ENCODE data around the gene CHMP6.
A peak's percentile ranks its signal among the peaks of the same experiment; 100 is the strongest.

CHMP6 gene

DNA sequence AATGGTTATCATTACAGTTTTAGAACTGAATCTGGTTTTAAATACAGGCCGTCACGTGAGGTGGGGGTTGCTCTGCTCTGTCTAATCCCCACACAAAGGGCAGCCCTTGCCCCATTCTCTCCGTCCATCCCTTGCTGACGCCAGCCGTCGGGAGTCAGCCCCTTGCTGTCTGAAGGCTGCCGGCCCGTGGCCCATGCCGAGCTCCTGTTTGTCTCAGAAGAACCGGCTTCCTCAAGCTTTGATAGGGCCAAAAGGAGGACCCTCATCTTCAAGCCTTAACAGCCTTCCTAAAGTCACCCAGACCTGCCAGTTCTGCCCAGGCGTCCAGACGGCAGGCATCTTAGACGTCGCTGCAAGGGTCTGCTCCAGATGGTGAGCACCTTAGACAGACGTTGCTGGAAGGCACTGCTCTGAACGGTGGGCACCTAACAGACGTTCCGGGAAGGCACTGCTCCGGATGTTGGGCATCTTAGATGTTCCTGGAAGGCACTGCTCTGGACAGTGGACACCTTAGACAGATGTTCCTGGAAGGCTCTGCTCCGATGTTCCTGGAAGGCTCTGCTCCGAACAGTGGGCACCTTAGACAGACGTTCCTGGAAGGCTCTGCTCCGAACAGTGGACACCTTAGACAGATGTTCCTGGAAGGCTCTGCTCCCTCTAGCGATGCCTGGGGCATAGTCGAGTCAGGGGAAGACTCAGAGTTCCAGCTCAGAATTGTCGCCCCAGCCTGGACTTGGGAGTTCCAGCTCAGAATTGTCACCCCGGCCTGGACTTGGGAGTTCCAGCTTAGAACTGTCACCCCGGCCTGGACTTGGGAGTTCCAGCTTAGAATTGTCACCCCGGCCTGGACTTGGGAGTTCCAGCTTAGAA, 35.1 kb upstream of the CHMP6 start:
- no peak for DNase-seq

DNA sequence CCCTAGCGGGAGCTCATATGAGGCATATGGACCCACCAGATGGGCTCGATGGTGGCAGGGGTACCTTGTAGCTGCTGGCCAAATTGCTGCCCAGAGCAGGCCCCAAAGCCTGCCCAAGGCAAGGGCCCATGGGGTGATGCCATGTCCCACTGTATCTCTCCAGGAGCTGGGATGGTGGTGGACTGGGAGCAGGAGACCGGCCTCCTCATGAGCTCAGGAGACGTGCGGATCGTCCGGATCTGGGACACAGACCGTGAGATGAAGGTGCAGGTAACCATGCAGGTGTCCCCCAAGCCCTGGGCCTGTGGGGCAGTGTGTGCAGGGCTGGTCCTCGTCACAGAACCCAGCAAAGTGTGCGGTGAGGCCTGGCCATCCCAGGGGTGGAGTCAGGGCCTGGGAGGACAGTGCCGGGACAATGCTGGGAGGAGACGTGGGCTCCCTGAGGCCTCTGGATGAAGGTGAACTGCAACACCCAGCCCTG, 34.1 kb upstream of the CHMP6 start:
- DNase-seq = no peak

DNA sequence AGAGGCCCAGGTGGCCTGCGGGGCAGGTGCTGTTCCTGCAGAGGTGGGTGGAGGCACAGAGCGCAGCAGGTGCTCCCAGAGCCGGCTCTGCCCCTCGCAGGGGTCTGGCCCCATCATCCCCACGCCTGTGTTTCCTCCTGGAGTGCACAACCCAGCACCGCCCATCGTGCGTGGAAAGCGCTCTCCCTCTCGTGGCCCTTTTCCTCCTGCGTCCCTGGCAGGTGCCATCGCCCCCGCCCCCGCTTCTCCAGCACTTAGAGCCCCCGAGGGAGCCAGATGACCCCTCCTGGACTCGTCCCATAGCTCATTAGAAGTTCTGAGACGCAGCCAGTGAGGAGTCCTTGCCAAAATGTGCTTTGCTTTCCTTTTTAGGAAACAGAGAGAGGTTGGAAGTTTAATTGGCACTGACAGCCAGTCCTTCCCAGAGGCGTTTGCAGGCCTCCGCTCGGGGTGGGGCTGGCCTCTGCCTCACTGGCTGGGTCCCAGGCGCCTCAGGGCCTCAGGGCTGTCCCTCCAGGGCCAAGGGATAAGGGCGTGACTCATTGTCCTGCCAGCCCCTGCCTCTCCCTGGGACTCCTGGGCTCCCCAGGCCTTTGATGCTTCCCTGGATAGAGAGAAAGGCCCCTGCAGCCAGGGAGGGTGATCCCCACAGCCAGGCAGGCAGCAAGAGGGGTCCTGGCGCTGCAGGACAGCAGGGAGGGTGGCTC, 32.2 kb upstream of the CHMP6 start:
- DNase-seq = no peak

DNA sequence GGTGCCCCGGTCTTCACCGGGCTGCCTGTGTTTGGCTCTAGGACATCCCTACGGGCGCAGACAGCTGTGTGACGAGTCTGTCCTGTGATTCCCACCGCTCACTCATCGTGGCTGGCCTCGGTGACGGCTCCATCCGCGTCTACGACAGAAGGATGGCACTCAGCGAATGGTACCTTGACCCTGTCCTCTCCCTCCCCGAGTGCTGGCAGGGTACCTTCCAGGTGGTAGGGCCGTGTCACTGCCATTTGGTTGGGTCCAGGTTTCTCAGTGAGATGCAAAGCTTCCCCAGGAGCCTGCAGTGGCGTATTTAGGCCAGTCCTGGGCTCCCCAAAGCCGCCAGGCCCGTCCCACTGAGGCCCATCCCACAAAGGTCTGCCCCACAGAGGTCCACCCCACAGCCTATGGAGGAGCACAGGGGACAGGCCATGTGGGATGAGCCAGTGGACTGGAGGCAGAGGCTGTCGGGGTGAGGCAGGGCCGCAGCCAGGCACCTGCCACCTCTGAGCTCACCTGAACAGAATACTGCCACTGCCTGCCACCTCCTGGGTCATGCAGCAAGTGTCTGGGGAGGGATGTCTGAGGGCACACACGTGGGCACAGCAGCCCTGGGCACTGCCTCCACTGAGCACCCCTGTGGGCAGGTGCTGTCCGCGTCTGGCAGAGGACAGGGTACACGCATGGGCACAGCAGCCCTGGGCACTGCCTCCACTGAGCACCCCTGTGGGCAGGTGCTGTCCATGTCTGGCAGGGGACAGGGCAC, 31.4 kb upstream of the CHMP6 start:
- DNase-seq = no peak

DNA sequence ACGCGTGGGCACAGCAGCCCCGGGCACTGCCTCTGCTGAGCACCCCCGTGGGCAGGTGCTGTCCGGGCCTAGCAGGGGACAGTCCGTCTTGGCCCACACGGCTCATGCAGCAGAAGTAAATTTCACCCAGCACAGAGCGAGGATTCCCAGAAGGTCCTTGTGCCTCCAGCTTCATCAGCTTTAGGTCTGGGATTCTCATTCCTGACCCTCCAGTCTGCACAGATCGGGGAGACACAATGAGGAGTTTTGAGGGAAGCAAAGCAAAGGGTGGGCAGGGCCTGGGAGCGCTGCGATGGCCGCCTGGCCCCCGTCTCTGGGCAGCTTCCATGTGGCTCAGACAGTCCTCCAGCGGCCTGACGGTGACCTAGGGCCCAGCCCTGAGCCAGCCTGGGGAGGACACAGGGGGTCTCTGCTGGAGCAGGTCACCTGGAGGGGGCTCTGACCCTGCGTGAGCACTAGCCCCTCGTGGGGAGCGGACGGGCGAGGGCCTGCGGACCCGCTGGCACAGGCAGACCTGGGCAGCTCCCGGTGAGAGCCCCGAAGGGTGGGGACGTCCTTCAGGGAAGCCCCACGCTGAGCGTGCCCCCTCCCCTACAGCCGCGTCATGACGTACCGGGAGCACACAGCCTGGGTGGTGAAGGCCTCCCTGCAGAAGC, 30.7 kb upstream of the CHMP6 start:
- DNase-seq = no peak

DNA sequence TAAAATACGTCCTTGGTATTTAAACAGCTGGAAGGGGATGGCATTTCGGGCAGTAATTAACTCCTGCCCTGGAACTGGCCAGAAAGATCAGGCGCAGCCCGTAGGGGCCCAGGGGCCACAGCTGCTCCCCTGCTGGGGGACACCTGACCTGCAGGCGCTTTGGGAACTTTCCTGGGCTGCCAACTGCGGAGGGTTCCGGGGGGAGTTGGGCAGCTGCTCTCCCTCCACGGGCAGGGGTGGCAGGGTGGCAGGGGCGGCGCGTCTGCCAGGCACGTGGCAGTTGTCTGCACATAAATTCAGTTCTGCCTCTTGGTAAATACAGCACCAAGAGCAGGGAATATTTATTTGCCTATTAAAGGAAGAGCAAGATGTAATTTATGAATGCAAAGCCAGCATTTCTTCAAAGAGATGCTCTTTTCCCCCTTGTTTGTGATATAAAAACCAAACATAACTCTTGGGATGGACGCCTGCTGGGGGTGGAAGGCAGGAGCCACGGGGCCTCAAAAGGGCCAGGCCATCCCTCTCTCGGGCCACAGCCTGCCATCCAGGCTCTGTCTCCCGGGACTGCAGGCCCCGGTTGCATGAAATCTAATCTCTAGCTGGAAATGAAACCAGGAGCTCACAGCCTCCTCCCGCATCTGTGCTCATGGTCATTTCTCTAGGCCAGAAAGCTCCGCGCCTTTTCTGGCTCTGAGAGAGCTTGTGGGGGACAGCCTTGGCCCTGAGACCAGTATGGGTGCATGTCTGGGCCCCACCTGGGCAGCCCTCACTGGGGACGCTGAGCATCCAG, 29.9 kb upstream of the CHMP6 start:
- DNase-seq = no peak

DNA sequence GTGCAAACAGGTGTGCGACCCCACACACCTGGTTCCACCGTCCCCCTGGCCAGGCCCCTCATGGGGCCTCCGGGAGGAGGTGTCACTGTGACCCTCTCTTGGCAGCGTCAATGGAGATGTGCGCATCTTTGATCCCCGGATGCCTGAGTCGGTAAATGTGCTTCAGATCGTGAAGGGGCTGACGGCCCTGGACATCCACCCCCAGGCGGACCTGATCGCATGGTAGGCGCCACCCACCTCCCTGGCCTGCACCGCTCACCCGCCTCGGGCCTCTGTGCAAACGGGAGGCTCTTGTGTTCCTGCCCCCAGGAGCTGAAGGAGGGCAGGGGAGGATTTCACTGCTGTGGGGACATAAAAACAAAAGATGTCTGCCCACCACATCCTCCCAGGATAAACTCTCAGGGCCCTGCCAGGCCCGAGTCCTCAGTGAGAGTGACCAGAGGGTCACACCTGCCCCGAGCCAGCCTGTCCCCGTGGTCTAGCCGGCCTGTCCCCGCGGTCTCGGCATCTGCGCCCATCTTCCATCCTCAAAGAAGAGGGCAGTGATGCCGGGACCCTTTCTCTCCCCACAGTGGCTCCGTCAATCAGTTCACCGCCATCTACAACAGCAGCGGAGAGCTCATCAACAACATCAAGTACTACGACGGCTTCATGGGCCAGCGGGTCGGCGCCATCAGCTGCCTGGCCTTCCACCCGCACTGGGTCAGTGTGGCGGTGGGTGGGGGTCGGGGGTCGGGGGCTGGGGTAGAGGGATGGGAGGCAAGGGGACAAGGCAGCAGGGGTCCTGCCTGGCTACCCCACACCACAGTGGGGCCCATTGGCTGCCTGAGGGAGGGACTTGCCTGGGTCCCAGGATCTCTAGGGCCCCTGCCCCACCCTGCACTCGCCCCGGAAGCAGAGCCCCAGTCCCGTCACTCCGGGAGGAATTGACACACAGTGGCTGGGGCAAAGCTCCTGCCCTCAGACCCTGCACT, 29.0 kb upstream of the CHMP6 start:
- DNase-seq = no peak

DNA sequence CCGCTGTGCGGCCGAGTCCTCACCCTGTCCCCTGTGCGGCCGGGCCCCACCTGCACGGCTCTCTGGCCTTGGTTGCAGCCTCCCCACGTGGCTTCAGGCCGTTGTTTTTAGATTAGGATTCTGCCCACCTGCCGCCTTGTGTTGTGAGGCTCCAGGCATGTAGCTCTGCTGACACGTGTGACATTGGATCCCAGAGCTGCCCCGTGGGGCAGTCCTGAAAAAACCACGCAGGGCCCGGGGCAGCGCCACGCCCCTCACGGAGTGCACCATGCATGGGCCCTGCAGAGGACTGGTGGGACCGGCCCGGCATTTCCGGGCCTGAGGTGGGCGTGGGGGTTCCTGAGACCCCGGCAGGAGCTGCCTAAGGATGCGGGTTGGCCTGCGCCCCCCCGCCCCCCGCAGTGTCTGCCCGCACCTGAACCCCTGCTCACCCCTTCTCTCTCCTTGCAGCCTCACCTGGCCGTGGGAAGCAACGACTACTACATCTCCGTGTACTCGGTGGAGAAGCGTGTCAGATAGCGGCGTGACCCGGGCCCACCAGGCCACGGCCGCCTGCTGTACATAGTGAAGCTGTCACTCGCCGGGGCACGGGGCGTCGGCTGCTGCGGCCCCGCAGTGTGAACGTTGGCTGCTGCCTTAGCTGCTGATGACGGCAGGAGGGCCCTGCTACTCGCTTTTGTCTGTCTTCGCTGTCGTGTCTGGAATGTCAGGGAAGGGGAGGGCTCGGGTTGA, 27.7 kb upstream of the CHMP6 start:
- no peak for DNase-seq

DNA sequence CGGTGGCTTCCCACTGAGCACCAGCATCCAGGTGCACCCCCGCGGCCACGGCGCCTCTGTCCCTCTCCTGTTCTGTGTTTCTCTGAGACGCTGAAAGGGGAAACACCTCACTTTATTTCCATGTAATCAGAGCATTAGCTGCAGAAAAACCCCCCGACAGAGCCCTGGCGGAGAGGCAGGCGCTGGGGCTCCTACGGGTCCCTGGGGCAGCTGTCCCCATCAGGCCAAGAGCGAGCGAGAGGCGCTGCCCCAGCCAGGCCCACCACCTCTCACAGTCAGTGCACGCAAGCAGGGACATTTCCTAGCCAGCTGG, 27.1 kb upstream of the CHMP6 start:
- no peak for DNase-seq

DNA sequence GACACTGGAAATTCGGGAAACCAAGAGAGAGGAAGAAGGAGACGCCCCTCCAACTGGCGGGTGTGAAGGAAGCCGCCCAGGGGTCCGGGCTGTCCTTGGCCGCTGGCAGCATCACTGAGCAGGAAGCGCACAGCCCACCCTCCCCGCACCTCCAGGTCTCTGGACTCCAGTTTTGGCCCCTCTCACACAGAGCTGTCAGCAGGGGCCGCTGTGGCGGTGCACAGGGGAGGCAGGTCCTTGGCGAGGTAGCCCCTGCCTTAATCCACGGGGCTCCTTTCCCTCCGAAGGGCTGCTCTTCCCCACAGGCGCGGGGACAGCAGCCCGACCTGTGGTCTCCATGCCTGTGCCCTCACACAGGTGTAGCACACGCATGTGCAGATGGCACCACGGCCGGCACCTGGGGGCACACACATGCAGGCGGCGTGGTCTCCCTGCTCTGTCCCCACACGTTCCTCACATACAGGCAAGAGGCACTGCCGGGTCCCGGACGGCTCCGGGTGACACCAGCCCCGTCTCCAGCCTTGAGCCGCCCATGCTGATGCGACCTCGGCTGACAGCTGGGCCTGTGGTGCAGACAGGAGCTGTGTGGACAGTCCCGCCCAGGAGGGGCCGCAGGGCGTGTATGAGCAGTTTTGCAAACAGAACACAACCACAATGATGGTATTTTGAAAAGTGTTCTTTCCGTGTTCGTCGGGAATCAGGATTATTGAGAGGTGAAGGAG, 26.6 kb upstream of the CHMP6 start:
- DNase-seq = no peak

DNA sequence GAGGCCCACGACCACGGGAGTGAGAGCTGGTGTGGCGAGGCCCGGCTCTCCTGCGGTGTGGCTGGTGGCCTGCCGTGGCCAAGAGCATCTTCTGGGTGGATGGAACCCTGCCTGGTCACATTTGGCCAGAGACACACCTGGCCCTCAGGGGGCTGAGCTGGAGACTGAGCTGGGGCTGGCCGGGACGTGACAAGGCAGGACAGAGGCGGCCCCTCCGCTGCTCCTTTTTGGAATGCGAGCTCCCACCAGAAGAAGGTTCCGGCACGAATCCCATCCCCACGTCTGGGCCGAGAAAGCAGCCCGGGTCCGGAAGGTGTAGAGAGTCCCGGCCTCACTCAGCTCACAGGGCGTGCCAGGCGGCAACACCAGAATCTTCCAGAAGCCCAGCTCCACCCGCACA, 26.0 kb upstream of the CHMP6 start:
- no peak for DNase-seq

DNA sequence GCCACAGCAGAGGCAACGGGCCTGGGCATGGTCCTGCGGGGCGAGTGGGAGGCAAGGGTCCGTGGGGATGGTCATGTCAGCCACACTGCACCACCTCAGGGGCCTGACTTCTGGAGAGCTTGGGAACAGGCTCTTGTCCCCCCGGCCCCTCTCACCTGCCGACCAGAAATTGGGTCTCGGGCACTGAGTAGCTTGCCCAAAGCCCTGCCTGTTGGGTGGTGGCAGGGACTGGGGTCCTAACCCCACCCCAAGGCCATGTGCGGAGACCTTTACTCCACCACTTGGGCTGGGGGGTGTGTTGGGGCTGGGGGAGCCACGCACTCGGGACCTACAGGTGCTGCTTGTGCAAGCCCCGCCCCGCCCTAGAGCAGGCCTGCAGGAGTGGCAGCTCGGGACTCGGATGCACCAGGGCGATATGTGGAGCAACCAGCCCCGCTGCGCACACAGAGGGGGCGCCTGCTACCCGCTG, 24.2 kb upstream of the CHMP6 start:
- no peak for DNase-seq

DNA sequence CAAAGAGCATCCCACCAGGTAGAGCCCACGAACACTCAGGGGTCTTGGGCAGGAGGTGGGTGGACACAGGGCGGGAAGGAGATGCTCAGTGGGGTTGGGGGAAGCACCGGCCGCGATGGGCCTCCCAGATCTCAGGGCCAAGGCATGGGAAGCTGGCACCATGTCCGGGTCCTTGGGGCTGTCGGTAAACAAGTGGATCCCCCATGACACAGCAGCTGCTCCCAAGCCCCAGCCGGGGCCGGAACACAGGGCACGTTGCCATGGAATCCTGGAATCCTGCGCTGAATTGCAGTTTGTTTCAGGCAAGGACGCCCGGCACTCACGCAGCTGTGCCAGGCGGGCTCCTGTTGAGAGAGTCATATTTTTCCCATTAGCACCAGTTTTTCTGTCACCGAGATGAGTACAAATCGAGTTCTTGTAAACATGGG, 23.0 kb upstream of the CHMP6 start:
- DNase-seq = no peak

DNA sequence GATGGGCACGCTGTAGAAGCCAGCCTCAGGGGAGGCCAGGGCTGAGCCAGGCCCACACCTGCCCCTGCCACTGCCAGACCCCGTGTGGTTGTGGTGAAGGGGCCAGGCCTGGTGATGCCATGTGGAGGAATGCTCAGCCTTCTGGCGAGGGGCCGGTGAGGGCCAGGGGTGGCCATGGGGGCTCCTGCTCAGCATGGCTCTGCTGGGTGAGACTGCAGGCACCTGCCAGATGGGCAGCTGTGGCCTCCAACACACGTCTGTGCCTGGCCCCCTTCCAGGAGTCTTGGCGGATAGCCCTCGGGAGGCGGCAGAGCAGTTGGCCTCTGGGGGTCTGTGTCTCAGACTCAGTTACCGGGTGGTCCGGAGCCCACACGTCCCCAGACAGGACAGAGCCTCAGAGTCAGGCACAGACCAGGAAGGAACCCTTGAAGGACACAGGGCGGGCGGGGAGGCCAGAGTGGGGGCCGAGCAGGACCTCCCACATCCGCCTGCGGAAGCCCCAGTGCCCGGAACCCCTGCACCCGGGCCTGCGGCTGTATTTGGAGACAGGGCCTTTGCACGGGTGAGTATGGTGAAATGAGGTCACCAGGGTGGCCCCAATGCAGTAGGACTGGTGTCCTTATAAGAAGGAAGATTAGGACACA, 22.5 kb upstream of the CHMP6 start:
- DNase-seq = no peak

DNA sequence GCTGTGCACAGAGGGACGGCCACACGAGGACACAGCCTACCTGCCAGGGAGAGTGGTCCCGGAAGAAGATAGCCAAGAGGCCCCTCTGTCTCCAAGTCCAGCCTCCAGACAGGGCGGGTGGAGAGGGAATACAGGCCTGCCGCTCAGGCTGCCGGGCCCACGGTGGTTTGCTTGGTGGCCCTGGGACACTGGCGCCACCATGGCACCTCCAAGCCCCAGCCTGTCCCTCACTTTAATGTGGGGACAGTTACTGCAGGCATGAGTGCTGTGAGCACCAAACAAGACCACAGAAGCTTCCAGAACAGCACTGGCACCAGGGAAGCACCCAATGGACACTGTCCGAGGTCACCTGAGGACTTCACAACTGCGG, 22.0 kb upstream of the CHMP6 start:
- DNase-seq = no peak

DNA sequence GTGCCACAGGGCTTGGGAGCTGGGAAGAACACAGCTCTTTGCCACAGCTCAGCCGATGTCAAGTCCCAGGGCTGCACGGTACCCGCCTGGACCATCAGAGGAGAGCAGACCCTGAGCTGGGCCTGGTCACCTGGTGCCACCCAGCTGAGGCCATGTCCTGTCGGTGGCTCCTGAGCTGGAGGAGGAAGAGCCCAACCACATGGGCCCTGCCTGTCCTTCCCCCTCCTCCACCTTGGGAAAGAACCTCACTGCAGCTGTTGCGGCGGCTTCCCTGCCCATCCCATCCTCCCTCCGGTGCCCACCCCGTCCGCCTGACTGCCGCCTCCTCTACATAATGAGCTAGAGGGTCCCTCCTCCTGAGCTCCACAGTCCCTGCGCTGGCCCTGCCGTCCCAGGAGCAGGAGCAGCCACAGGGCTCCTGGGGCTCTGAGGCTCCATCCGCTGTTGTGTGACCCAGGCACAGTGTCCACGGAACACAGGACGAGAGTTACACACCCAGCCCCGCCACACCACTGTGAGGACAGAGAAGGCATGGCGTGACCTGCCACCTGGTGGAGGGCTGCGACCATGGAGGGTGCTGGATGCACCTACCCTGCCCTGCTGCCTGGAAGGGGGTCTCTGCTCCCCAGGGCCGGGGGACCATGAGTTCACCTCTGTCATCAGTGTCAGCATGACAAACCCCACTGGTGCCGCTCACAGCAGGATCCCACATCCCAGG, 21.4 kb upstream of the CHMP6 start:
- DNase-seq = peak; percentile 34

DNA sequence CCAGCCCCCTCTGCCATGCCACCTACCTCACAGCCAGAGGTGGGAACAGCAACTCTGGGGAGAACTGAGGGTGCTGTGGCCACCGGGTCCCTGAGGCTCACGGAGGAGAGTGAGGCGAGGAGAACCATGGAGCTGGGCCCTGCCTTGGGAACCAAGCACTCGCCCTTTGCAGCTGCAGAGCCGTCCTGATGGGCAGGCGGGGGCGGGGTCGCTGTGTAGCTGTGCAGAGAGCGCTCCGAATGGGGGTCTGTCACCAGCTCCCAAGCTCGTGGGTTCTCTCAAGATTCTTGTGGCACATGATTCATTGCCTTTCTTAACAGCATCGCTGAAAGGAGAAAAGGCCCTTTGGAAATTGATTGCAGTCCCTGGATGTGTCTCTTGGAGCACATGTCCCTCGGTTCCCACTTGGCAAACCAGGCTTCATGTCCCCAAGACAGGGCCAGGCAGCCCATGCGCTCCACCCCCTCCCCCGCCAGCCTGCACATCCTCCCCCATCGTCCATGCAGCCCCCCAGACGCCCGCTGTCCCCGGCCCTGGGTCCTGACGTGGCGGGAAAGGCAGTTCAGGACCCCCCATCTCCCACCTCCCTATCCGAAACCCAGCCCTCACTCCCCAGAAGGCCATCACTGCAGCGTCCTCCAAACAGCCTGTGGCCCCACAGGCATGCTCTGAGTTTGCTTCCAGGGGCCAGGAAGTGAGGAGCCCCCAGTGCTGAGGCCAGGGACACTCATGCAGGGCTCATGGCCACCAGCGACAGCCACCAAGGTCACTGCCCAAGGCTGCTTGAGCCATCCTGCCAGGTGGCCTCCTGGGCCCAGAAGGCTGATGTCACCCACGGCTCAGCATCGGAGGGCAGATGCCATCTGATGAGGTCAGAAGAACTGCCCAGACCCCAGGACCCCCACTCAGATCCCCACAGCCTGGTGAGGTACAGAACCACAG, 20.6 kb upstream of the CHMP6 start:
- DNase-seq = no peak

Data from stimulated activated CD4-positive, alpha-beta T cell treated with anti-CD3 and anti-CD28 coated beads, Interleukin-1b, Interleukin-23, amount 100 ng/mL, for 48 hours (primary cell).